ENCODE results near the gene MAEA. TPM values are rescaled to one million over a fixed set of nuclear protein-coding genes. Genes with fewer than 3 reads are reported as not detected.

Gene MAEA
- total and polyA plus RNA-seq, 11 donors: 38.1 to 57.2 (median 45.1) TPM

- TF ChIP-seq POLR2A (IDR thresholded peaks at IDR 0.05): no peak
- TF ChIP-seq, protein P1, sequence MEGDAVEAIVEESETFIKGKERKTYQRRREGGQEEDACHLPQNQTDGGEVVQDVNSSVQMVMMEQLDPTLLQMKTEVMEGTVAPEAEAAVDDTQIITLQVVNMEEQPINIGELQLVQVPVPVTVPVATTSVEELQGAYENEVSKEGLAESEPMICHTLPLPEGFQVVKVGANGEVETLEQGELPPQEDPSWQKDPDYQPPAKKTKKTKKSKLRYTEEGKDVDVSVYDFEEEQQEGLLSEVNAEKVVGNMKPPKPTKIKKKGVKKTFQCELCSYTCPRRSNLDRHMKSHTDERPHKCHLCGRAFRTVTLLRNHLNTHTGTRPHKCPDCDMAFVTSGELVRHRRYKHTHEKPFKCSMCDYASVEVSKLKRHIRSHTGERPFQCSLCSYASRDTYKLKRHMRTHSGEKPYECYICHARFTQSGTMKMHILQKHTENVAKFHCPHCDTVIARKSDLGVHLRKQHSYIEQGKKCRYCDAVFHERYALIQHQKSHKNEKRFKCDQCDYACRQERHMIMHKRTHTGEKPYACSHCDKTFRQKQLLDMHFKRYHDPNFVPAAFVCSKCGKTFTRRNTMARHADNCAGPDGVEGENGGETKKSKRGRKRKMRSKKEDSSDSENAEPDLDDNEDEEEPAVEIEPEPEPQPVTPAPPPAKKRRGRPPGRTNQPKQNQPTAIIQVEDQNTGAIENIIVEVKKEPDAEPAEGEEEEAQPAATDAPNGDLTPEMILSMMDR (IDR thresholded peaks at IDR 0.05): no peak
- no peak overlapping the region for H3K27ac ChIP-seq
- H3K36me3 ChIP-seq: peaks cover 0 to 8% (median 0%) of the 10 kb centered on the region in 9 donors
- peaks cover 7 to 21% (median 15%) of the 10 kb centered on the region in 12 donors for H3K4me1 ChIP-seq
- WGBS, 4 donors: 93 to 99% (median 97%) methylated on average over 5 of the region's 5 CpGs
- H3K4me3 ChIP-seq: no peak overlapping the region
- DNase-seq: no peak
- intact Hi-C loops (cut with DNase I): loop anchor here in 4 of 10 donors (5.0 kb wide), 4 partner anchors 33 to 93 kb away; partner anchors contain the start of genes MAEA (in 2 of the 4) and UVSSA (in 2 of the 4)
- ATAC-seq: no peak
- peaks cover 0 to 13% (median 0%) of the 10 kb centered on the region in 12 donors for H3K9me3 ChIP-seq
- no peaks in the 10 kb centered on the region for H3K27me3 ChIP-seq
Observed at GRCh38 chr4:1253831-1254230, 35.9 kb upstream of the MAEA start.

DNA sequence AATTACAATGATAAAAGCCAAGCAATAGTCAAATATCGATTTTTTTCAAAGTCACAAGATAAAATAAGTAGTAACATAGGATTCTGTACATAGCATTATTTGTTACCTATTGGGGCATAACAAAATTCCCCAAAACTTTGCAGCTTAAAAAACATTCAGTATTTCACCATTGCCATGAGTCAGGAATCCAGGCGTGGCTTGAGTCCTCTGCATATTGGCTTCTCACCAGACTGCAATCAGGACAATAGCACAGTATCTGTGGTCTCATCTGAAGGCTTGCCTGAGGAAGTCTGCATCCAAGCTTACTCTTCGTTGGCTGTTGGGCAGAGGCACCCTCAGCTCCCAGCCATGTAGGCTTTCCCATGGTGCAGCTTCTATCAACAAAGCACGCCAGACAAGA is 34.5 kb upstream of the MAEA start:
- Histone ChIP-seq H3K4me1 (peaks cover 6 to 16% (median 11%) of the 10 kb centered on the region in 12 donors), H3K4me3 (no peak overlapping the region), H3K9me3 (peaks cover 0 to 13% (median 0%) of the 10 kb centered on the region in 12 donors), H3K27ac (no peak overlapping the region), H3K36me3 (peaks cover 0 to 8% (median 0%) of the 10 kb centered on the region in 9 donors), H3K27me3 (no peaks in the 10 kb centered on the region)
- no peak for TF ChIP-seq POLR2A (IDR thresholded peaks at IDR 0.05)
- TF ChIP-seq, protein P1 (IDR thresholded peaks at IDR 0.05): no peak
- ATAC-seq: no peak
- no peak for DNase-seq
- 92 to 96% (median 95%) methylated on average over 4 of the region's 4 CpGs for WGBS, 4 donors
- intact Hi-C loops (cut with DNase I): no loop called here

- WGBS, 4 donors: 90 to 94% (median 93%) methylated on average over 2 of the region's 2 CpGs
- TF ChIP-seq, protein P1 (IDR thresholded peaks at IDR 0.05): no peak
- no peak for TF ChIP-seq POLR2A (IDR thresholded peaks at IDR 0.05)
- H3K4me1 ChIP-seq: peaks cover under 1 to 10% (median 5%) of the 10 kb centered on the region in 12 donors
- DNase-seq (no peak), ATAC-seq (no peak)
- intact Hi-C loops (cut with DNase I): no loop called here
- H3K27me3 ChIP-seq: no peaks in the 10 kb centered on the region
- peaks cover 0 to 8% (median 0%) of the 10 kb centered on the region in 9 donors for H3K36me3 ChIP-seq
- H3K4me3 ChIP-seq: no peak overlapping the region
- H3K9me3 ChIP-seq: peaks cover 0 to 13% (median 0%) of the 10 kb centered on the region in 12 donors
- no peak overlapping the region for H3K27ac ChIP-seq
Observed at GRCh38 chr4:1255699-1256098, 34.0 kb upstream of the MAEA start.

- TF ChIP-seq POLR2A (IDR thresholded peaks at IDR 0.05): no peak
- TF ChIP-seq, protein P1 (IDR thresholded peaks at IDR 0.05): peak in 1 of 12 donors; percentile 19
- DNase-seq (no peak), ATAC-seq (no peak)
- Histone ChIP-seq H3K4me3 (no peak overlapping the region), H3K9me3 (peaks cover 0 to 13% (median 0%) of the 10 kb centered on the region in 12 donors), H3K4me1 (no peaks in the 10 kb centered on the region), H3K36me3 (no peaks in the 10 kb centered on the region), H3K27me3 (no peaks in the 10 kb centered on the region), H3K27ac (no peak overlapping the region)
- intact Hi-C loops (cut with DNase I): no loop called here
- WGBS, 4 donors: 91 to 96% (median 93%) methylated on average over 2 of the region's 2 CpGs
Observed at GRCh38 chr4:1258457-1258856, 31.2 kb upstream of the MAEA start.
